Motor neuron (in vitro differentiated cells): ENCODE results near the gene METAP1D. TPM values are rescaled to one million over a fixed set of nuclear protein-coding genes. Genes with fewer than 3 reads are reported as not detected.
A peak's percentile ranks its signal among the peaks of the same experiment; 100 is the strongest.

Source experiments
- ATAC-seq, 8 experiments: fragments of 200-7000 bp; cut with Tn5 transposase; replicated peaks in 6 of 8; 2 replicates each; pipeline ENCODE4 v1.8.0; 2021; ENCODE audit warnings: mild to moderate bottlenecking in 8 of 8, moderate library complexity in 8 of 8
- H3K27ac ChIP-seq, 2 donors: fragments of 250-450 bp; sonication (Bioruptor Pico); 2 replicates each; pipeline ENCODE4 v1.9.0; 2021; ENCODE audit warnings: antibody characterized with exemption in 2 of 2, mild to moderate bottlenecking in 2 of 2, moderate library complexity in 1 of 2
- H3K4me1 ChIP-seq, 2 donors: fragments of 250-450 bp; sonication (Bioruptor Pico); replicated peaks in 1 of 2; 2 replicates each; pipeline ENCODE4 v1.6.1; 2021; ENCODE audit warnings: antibody characterized with exemption in 2 of 2, mild to moderate bottlenecking in 2 of 2, moderate library complexity in 1 of 2
- H3K4me3 ChIP-seq, 5 donors: fragments of 250-450 bp; sonication (Bioruptor Pico); 2 replicates each; pipeline ENCODE4 v1.9.0; 2021; ENCODE audit warnings: antibody characterized with exemption in 5 of 5, mild to moderate bottlenecking in 5 of 5, moderate library complexity in 4 of 5
- WGBS, 10 experiments: fragments of 450-650 bp; shearing (Covaris generic); methylation state at CpG; one replicate each; pipeline ENCODE4 v1.0.0; 2022; 5-methylcytosine and 5-hydroxymethylcytosine counted together
- in situ Hi-C, 9 experiments: fragments of 400-800 bp; cut with MboI; loops; one replicate each; pipeline ENCODE4 v1.15.0; 2021; ENCODE audit warnings: low sequenced_read_pairs in 9 of 9, low pct_unique_long_range_greater_than_20kb in 2 of 9; ENCODE audit not compliant: unreplicated experiment in 9 of 9
- total RNA-seq, 8 experiments: library from RNA; unstranded; fragments of 300-600 nt; gene quantifications; 2 replicates each; pipeline versions ENCODE4 v1.2.3 to v1.2.4, GENCODE V29; 2022

The METAP1D gene
- total RNA-seq, 8 experiments from 2014 or later = 2.5 to 44.9 (median 6.3) TPM

DNA sequence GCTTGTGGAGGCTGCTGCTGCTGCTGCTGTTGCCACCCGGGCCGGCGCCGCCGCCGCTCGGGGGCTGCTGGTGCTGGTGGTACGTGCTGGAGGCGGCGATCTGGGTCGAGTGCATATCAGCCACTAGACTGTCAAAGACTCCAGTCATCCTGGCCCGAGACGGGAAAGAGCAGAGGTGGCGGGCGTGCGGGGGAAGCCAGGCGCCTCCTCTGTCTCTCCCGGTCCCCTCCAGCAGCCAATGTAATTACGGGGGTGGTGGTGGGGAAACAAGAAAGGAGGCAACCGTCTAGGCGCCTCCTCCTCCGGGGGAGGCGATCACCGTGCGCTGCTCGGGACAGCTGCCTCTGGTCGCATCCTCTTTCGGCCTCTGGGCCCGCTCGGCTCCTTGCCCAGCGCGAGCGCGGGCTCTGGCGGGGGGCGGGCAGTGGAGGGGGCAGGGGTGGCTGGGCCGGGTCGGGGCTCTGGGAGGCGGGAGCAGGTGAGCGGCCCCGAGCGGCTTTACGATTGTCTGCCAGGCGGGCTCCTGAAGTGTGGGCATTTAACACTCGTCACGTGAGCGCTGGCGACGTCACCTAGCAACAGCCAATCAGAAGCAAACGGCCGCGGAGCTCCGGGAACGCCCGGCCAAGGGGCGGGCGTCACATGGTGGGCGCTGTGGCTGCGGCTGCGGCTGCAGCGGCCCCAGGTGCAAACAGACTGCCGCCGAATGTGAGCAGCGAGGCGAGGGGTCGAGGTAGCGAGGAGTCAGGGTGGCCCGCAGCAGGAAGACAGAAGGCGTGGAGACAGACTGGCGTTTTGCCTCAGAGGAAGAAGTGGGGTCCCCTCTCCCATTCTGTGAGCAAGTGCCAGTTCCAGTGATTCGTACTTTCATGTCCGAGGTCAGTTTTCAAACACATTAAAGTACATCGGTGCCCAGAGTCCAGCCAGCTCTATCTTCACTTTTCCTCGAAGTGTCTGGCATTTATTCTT, 102.9 kb downstream of the METAP1D start, which contains the start of gene DLX2:
Gene DLX2, minus strand, starts transcription at position 510 of the 969 bp plus-strand sequence. Its CDS starts 362 bp downstream, at position 148.
- WGBS, 10 experiments = 0 to 20% (median 2%) methylated on average over 1 to 17 of the region's 74 CpGs; no CpG with 5 or more reads in 3 of the 10 experiments
- peak; percentile 55 to 85 (median 78) for ATAC-seq
- in situ Hi-C loops = loop anchor here in 5 of 9 experiments (10.0 to 25.0 kb wide), 6 partner anchors 165 to 540 kb away; no protein-coding TSS in a partner anchor

DNA sequence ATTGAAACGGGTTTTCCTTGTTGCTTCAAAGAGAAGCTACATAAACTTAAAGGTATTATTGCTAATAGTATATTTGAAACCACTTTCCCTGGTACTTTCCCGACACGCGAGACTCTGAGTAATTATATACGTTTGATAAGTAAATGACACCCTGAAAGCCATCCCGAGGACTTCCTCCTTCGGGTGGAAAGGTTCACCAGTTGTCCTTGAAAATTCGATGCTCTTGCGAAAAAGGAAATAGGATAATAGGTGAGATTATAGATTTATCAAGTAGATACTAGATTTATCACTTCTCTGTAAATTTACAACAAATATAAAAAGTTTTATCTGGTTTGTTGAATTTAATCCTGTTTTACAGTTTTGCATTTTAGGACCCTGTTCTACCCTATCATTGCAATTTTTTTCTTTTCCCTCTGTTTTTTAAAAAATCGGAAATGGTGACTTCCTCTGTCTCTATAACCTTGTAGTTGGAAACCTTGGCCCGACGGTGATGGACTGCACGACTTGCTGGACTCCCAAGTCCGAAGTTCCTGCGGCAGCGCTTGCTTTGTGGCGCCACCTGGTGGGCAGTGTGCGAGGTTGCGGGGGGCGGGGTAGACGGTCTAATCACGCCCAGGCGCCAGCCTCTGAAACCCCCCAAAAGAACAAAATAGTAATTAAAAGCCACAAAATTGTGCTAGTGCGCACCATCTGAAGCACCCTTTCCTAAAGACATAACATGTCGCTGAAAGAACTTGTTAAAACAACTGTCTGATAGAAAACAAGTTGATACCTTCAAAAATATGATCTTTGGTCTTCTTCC, 103.9 kb downstream of the METAP1D start:
- H3K4me3 ChIP-seq = no peak overlapping the region
- in situ Hi-C loops = loop anchor here in 5 of 9 experiments (10.0 to 25.0 kb wide), 6 partner anchors 166 to 541 kb away; no protein-coding TSS in a partner anchor
- H3K4me1 ChIP-seq = peaks cover 3 to 14% of the 10 kb centered on the region in 2 donors
- no peak overlapping the region for H3K27ac ChIP-seq
- 2 to 15% (median 5%) methylated on average over 7 to 25 of the region's 25 CpGs for WGBS, 10 experiments
- ATAC-seq = peak in 3 of 8 experiments; percentile 8 to 12 (median 8)

More for the DNA sequence above, 102.9 kb downstream of the METAP1D start, which contains the start of gene DLX2:
- Histone ChIP-seq H3K4me1 (peaks cover 3 to 14% of the 10 kb centered on the region in 2 donors), H3K27ac (no peak within 1 kb of the TSS), H3K4me3 (peak within 1 kb of the TSS; percentile 39 to 51 (median 44))

DNA sequence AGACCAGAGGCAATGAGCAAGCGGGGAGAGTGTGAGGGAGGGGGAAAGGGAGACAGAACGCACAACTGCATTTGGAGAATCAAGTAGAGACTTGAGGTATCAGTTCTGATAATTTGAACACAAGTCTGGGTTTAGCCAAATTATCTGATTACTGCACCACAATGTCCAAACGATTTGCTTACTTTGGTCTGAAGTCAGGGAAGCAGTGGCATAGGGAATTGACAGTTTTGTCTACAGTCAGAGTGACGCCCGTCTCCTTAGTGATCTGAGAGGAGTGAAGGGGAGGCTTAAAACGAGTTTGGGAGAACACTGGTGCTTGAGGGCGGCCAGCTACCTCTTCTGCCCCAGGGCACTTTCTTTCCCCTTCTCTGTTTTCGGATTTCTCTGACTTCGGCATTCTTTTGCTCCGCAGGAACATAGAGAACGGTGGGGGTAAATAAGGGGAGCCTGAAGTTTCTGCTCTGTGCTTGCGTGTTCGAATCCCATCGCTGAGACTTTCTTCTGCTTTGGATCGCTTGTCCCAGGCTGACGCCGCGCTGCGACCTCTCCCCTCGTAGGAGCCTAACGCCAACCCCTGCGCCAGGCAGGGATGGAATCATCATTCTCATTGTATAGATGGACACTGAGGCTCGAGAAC, 105.8 kb downstream of the METAP1D start:
- in situ Hi-C loops = loop anchor here in 5 of 9 experiments (10.0 to 25.0 kb wide), 6 partner anchors 168 to 543 kb away; no protein-coding TSS in a partner anchor
- WGBS, 10 experiments = 3 to 53% (median 17%) methylated on average over 1 to 15 of the region's 23 CpGs; no CpG with 5 or more reads in 2 of the 10 experiments
- Histone ChIP-seq H3K27ac (no peak overlapping the region), H3K4me1 (peaks cover 3 to 10% of the 10 kb centered on the region in 2 donors), H3K4me3 (peak overlapping the region in 2 of 5 donors; percentile 1 to 20)
- ATAC-seq = no peak

DNA sequence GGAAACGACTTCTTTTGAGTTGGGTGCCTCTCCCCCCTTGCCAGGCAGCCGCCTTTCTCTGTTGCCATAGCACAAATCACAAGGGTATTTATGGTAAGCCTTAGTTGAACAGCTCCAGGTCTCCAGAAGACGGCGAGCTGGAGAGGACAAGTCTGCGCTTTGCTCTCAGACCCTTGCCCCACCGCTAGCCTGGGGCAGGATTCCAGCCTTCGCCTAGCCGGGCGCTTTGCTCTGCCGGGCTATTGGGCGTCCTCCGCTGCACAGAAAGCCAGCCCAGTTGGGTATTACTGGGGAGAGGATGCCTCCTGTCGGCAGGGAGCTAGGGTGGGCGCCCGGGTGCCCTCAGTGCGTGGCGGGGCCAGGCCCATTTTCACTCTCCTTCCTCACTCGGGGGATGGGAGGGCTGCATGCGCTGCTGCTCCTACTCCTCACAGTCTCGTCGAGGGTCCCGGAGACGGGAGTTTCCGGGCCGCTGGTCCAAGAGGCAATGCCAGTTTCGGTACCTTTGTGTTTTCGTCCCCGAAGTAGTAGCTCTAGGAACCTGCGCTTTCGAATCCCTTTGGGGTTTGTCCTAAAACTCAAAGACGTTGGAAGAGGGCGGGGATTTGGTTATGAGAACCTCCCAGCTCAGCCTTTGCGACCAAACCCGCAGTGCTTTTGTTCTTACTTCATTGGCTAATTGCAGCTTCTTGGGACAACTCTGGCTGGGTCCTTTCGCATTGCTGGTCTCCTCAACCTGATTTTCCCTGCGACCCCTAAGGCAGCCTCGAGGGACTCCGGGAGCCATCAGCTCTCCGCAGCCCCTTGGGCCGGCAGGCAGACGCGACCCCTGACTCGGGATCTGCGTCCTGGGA, 106.6 kb downstream of the METAP1D start:
- peak in 6 of 8 experiments; percentile 3 to 45 (median 20) for ATAC-seq
- no peak overlapping the region for H3K27ac ChIP-seq
- peak overlapping the region in 2 of 5 donors; percentile 1 to 20 for H3K4me3 ChIP-seq
- in situ Hi-C loops = loop anchor here in 5 of 9 experiments (10.0 to 25.0 kb wide), 6 partner anchors 169 to 544 kb away; no protein-coding TSS in a partner anchor
- WGBS, 10 experiments = 2 to 30% (median 10%) methylated on average over 2 to 24 of the region's 44 CpGs; no CpG with 5 or more reads in 3 of the 10 experiments
- H3K4me1 ChIP-seq = peaks cover 3 to 10% of the 10 kb centered on the region in 2 donors

DNA sequence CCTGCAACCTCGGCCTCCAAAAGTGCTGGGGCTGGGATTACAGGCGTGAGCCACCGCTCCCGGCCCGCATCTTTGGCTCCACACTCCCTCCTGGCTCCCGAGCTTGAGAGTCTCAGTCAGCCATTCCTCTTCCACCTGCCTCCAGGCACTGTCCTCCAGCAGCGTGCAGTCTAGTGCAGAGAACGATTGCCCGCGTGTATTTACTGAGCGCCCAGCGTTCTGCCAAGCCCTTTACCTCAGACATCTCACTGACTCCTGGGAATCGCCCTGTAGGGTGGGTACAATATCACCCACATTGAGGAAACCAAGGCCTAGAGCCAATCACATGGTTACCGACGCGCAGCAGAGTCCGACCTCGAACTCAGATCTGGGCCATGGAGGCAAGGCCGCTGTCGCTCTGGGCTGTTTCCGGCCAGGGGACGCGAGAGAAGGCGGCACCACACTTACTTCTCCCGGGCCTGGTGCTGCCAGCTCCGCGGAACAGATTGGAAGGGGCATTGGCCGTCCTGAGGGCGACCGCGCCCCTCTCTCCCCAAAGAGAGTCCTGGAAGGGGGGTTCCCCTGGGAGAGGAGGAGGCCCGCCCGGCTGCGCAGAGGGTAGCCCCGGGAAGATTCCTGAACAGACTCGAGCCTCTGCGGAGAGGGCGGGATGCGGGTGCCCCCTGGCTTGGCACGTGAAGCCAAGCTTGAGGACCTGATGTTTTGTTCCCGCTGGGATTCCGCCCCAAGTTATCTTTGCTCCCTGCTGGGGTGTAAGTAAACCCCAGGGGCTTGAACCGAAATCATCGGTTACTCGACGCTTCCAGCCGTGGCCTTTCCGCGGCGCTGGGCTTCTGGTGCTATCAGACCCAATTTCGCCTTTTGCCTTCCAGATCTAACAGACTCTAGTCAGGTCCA, 108.2 kb downstream of the METAP1D start:
- H3K4me1 ChIP-seq = peaks cover 3 to 6% of the 10 kb centered on the region in 2 donors
- no peak for ATAC-seq
- H3K4me3 ChIP-seq = no peak overlapping the region
- H3K27ac ChIP-seq = no peak overlapping the region
- in situ Hi-C loops = loop anchor here in 5 of 9 experiments (10.0 to 25.0 kb wide), 6 partner anchors 171 to 546 kb away; no protein-coding TSS in a partner anchor
- 20 to 68% (median 49%) methylated on average over 1 to 12 of the region's 51 CpGs; no CpG with 5 or more reads in 4 of the 10 experiments for WGBS, 10 experiments

DNA sequence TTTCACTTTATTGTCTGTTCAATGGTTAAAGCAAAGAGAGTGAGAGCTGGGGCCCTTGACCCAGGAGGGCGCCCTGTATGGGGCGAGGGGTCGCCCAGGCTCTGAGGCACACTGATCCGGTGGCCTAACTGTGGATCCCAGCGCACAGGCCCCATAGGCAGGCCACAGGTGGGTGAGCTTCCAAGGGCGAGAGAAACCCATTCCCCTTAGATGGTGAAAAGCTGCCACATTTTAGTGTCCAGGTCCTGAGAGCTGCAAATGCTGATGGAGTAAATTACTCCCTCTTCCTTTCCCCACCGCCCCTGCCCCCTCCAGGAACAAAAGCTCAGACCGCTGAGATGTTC, 108.8 kb downstream of the METAP1D start:
- Histone ChIP-seq H3K27ac (no peak overlapping the region), H3K4me1 (peaks cover 0 to 6% of the 10 kb centered on the region in 2 donors), H3K4me3 (no peak overlapping the region)
- WGBS, 10 experiments = 0 to 40% (median 29%) methylated on average over 1 of the region's 8 CpGs; no CpG with 5 or more reads in 7 of the 10 experiments
- in situ Hi-C loops = loop anchor here in 5 of 9 experiments (10.0 to 25.0 kb wide), 6 partner anchors 171 to 546 kb away; no protein-coding TSS in a partner anchor
- ATAC-seq = no peak

DNA sequence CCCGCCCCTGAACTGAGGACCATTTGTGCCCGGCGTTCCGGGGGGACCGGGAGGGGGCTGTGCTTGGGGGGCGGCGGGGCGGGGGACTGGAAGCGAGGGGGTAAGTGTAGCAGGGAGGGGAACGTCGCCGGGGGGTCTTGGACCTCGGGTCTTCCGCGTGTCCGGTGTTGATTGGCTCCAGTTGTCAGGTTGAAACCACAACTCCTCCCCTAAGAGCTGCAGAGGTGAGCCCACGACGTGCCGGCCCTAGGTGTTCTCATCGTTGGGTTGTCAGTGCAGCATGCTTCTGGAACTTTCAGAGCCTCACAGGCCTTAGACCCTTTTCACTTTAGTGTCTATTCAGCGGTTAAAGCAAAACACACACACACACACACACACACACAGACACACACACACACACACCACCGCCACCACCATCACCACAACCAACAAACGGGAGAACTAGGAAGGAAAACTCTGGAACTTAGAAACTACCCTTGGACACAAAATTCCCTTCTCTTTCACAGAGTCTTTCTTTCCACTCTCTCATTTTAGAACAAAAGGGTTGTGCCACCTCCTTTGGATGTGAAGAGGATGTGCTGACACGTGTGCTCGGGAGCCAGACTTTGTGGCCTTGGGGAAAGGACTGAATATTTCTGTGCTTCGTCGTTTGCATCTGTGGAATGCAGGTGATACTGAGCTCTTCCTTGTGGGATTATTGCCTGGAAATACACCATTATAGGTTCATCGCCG, 109.7 kb downstream of the METAP1D start:
- H3K4me3 ChIP-seq = no peak overlapping the region
- 0 to 100% (median 79%) methylated on average over 1 to 6 of the region's 29 CpGs; no CpG with 5 or more reads in 3 of the 10 experiments for WGBS, 10 experiments
- in situ Hi-C loops = loop anchor here in 5 of 9 experiments (10.0 to 25.0 kb wide), 6 partner anchors 172 to 547 kb away; no protein-coding TSS in a partner anchor
- ATAC-seq = no peak
- H3K27ac ChIP-seq = no peak overlapping the region
- H3K4me1 ChIP-seq = peaks cover 0 to 6% of the 10 kb centered on the region in 2 donors

DNA sequence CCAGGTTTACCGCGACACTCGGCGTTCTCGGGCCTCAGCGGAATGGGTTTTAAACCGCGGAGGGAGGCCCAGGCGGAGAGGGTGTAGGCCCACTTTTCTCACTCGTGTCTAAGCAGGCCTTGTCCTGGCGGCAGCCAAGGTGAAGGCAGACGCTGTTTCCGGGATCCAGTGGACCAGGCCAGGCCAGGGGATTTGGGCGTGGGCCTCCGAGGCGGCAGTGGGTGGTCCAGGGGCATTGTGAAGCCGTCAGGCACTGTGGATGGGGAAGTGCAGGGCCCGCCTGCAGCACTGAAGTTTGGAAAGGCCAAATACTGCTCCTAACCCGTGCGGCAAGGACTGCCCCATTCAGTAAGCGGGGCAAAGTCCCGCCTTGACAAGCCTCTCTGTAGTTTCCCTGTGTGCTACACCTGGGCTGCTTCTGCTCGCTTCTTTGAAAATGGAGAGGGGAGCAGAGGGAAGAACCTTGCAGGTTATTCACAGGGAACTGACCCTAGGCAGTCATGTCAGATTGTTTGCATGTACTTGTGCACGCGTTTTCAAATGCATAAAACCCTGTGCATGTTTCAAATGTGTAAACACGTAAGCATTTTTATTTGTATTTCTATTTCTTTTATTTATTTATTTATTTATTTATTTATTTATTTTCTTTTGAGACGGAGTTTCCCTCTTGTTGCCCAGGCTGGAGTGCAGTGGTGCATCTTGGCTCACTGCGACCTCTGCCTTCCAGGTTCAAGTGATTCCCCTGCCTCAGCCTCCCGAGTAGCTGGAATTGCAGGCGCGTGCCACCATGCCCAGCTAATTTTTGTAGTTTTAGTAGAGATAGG, 110.4 kb downstream of the METAP1D start:
- in situ Hi-C loops = loop anchor here in 5 of 9 experiments (10.0 to 25.0 kb wide), 6 partner anchors 173 to 548 kb away; no protein-coding TSS in a partner anchor
- Histone ChIP-seq H3K4me1 (peaks cover 0 to 6% of the 10 kb centered on the region in 2 donors), H3K4me3 (no peak overlapping the region), H3K27ac (no peak overlapping the region)
- ATAC-seq = no peak
- 52 to 99% (median 77%) methylated on average over 5 to 21 of the region's 31 CpGs for WGBS, 10 experiments

DNA sequence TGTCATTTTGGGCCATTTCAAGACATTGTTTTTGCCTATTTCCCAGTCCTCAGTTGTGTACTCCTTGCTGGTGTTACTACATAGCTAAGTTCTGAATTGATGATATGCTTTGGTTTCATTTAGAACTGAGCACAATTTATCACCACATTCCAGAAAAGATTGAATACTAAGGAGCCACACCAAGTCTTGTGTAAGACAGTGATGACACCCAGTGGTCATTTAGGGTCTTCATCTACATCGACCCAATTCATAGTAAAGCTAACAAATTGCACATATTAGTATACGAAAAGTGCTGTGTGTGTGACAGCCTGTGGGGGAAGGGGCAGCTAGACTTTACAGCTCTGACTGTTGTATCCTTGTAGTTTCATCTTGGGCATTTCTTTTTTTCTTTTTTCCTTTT, 113.9 kb downstream of the METAP1D start:
- H3K27ac ChIP-seq = no peak overlapping the region
- no peaks in the 10 kb centered on the region for H3K4me1 ChIP-seq
- WGBS, 10 experiments = 0 to 50% (median 27%) methylated on average over 1 to 2 of the region's 2 CpGs; no CpG with 5 or more reads in 1 of the 10 experiments
- ATAC-seq = peak in 5 of 8 experiments; percentile 33 to 97 (median 89)
- no peak overlapping the region for H3K4me3 ChIP-seq
- in situ Hi-C loops = loop anchor here in 5 of 9 experiments (25.0 kb wide), 5 partner anchors 176 to 551 kb away; no protein-coding TSS in a partner anchor
